H1 (cell line): Measurements from ENCODE around the gene PKD1.

Experiments used
- CHD2 ChIP-seq: IDR thresholded peaks from 2 replicates; pipeline ENCODE4 v1.6.1; 2012; ENCODE audit warnings: low read length, improper control_type of control experiment
- EZH2 ChIP-seq: fragments of 200-600 bp; sonication (generic); IDR thresholded peaks from 2 replicates; pipeline ENCODE4 v1.7.1; 2012; ENCODE audit warnings: low read depth, mild to moderate bottlenecking, moderate library complexity, low read length, inconsistent platforms; ENCODE audit not compliant: severe bottlenecking
- MAX ChIP-seq: IDR thresholded peaks from 2 replicates; pipeline ENCODE4 v1.6.1; 2012; ENCODE audit warnings: inconsistent platforms
- POLR2A ChIP-seq, 2 experiments: IDR thresholded peaks; 1 replicate in 1 of 2; 2 replicates in 1 of 2; pipeline ENCODE4 v1.6.1; 2011; ENCODE audit warnings: low read depth in 2 of 2, low read length in 2 of 2, mild to moderate bottlenecking in 2 of 2; ENCODE audit errors: control extremely low read depth in 1 of 2
- RXRA ChIP-seq: IDR thresholded peaks from 2 replicates; pipeline ENCODE4 v1.6.1; 2011; ENCODE audit warnings: low read depth, mild to moderate bottlenecking, low read length, moderate library complexity; ENCODE audit not compliant: insufficient read depth
- SIN3A ChIP-seq, 2 experiments: IDR thresholded peaks in 1 of 2; conservative IDR thresholded peaks in 1 of 2; 2 replicates each; pipeline ENCODE4 v1.6.1; 2011 to 2012; ENCODE audit warnings: low read length in 2 of 2, improper control_type of control experiment in 1 of 2, low read depth in 1 of 2, mild to moderate bottlenecking in 1 of 2
- SP2 ChIP-seq: IDR thresholded peaks from 2 replicates; pipeline ENCODE4 v1.6.1; 2012; ENCODE audit warnings: mild to moderate bottlenecking, low read length, inconsistent platforms
- TAF7 ChIP-seq: optimal IDR thresholded peaks from 2 replicates; pipeline ENCODE3; 2011; ENCODE audit warnings: low read depth, mild to moderate bottlenecking, inconsistent platforms, low read length, moderate library complexity, borderline replicate concordance
- YY1 ChIP-seq: IDR thresholded peaks from 2 replicates; pipeline ENCODE4 v1.6.1; 2011; ENCODE audit warnings: low read depth, mild to moderate bottlenecking, low read length
- TF ChIP-seq, protein P1 (sequence below), 3 experiments: IDR thresholded peaks; 1 replicate in 2 of 3; 2 replicates in 1 of 3; pipeline versions ENCODE4 v1.5.1 to v1.6.1; 2011; ENCODE audit warnings: low read length in 3 of 3, mild to moderate bottlenecking in 3 of 3, inconsistent platforms in 2 of 3, low read depth in 1 of 3, moderate library complexity in 1 of 3; ENCODE audit not compliant: insufficient read depth in 1 of 3; ENCODE audit errors: control extremely low read depth in 1 of 3

GRCh38 chr16:2155091-2155950, 19.6 kb upstream of the PKD1 start, which contains the start of gene TRAF7:
- TF ChIP-seq, protein P1, sequence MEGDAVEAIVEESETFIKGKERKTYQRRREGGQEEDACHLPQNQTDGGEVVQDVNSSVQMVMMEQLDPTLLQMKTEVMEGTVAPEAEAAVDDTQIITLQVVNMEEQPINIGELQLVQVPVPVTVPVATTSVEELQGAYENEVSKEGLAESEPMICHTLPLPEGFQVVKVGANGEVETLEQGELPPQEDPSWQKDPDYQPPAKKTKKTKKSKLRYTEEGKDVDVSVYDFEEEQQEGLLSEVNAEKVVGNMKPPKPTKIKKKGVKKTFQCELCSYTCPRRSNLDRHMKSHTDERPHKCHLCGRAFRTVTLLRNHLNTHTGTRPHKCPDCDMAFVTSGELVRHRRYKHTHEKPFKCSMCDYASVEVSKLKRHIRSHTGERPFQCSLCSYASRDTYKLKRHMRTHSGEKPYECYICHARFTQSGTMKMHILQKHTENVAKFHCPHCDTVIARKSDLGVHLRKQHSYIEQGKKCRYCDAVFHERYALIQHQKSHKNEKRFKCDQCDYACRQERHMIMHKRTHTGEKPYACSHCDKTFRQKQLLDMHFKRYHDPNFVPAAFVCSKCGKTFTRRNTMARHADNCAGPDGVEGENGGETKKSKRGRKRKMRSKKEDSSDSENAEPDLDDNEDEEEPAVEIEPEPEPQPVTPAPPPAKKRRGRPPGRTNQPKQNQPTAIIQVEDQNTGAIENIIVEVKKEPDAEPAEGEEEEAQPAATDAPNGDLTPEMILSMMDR (IDR thresholded peaks at IDR 0.05; ENCODE audit: control extremely low read depth in 1 of 3, insufficient read depth in 1 of 3, low read depth in 1 of 3, low read length in 3 of 3): no peak; a peak in 1 of 4 replicates
- TF ChIP-seq RXRA (no peak), POLR2A (IDR thresholded peaks at IDR 0.05; ENCODE audit: control extremely low read depth in 1 of 2, low read depth in 2 of 2, low read length in 2 of 2) (peak in 1 of 2 experiments; percentile 100; a peak in 2 of 3 replicates), SIN3A (conservative IDR thresholded peaks at IDR 0.05 in 1 of 2, IDR thresholded peaks at IDR 0.05 in 1 of 2; ENCODE audit: low read depth in 1 of 2, low read length in 2 of 2) (peak; percentile 85 to 93), EZH2 (no peak), CHD2 (peak; percentile 45), MAX (peak; percentile 87), TAF7 (peak; percentile 99), YY1 (0 out of 2 replicates have a peak, but pooled peaks have one; percentile 4), SP2 (peak; percentile 56)
